HCT116 (cell line): Measurements from ENCODE around the gene RADIL.

Source experiments
- EZH2 ChIP-seq: fragments of 200-600 bp; sonication (generic); IDR thresholded peaks from 2 replicates; pipeline ENCODE4 v1.6.1; 2017; ENCODE audit warnings: antibody characterized with exemption, mixed run types
- JUND ChIP-seq: IDR thresholded peaks from 2 replicates; pipeline ENCODE4 v1.6.1; 2012
- POLR2A ChIP-seq: IDR thresholded peaks from 2 replicates; pipeline ENCODE4 v1.7.0; 2011; ENCODE audit warnings: borderline replicate concordance; ENCODE audit not compliant: insufficient read depth, insufficient read length; ENCODE audit errors: extremely low read depth
- SRF ChIP-seq: IDR thresholded peaks from 2 replicates; pipeline ENCODE4 v1.6.1; 2012; ENCODE audit warnings: low read depth
- ZNF274 ChIP-seq: fragments of 200-500 bp; sonication (Bioruptor generic); IDR thresholded peaks from 2 replicates; pipeline ENCODE4 v1.6.1; 2014; ENCODE audit warnings: mild to moderate bottlenecking, low read depth, low read length, inconsistent platforms
- TF ChIP-seq, protein P1 (sequence below), 3 experiments: fragments of 200-600 bp in 1 of 3; sonication (generic) in 1 of 3; IDR thresholded peaks in 2 of 3; conservative IDR thresholded peaks in 1 of 3; 2 replicates each; pipeline ENCODE4 v1.5.1; 2012 to 2017; ENCODE audit warnings: low read depth in 2 of 3, low read length in 2 of 3, antibody characterized with exemption in 1 of 3, borderline replicate concordance in 1 of 3, control low read depth in 1 of 3, mild to moderate bottlenecking in 1 of 3, mixed read lengths in 1 of 3, mixed run types in 1 of 3, moderate library complexity in 1 of 3; ENCODE audit not compliant: insufficient read depth in 1 of 3

DNA sequence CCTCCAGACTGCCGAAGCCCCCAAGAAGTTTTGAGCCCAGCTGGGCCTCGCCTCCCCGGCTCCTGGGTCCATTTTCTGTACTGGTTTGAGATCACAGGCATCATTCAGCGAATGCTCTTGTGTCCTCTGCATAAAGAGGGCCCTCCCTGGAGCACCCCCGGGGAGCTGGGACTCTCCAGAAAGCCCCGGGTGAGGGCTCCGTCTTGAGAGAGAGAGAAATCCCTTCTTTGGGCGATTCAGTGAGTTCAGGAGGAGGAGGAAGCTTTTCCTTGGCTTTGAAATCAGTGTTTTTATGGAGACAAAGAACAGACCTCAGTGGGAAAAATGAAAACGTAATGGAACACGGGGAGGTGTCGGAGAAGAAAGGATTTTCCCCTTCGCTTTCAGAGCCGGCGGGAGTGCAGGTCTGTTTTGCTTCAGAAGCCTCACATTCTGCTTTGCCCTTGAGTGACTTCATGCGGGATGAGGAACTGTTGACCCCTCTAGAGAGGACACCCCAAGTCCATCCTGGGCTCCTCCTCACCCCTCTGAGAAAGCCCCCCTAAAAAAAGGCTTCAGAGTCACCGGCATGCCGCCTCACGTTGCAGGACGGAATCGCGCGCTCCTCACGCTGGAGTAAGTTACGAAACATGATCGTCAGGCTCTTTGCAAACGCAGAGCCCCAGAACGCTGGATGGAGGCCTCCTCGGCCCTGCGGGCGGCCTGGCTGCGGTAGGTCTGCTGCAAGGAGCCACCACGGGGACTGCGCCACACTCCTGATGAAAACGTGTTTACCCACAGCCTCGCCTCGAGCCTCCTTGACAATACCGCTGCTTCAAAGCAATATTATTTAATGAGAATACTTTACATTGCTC is 116.6 kb downstream of the RADIL start:
- TF ChIP-seq ZNF274 (no peak), POLR2A (no peak), EZH2 (no peak), SRF (no peak), JUND (no peak)
- TF ChIP-seq, protein P1, sequence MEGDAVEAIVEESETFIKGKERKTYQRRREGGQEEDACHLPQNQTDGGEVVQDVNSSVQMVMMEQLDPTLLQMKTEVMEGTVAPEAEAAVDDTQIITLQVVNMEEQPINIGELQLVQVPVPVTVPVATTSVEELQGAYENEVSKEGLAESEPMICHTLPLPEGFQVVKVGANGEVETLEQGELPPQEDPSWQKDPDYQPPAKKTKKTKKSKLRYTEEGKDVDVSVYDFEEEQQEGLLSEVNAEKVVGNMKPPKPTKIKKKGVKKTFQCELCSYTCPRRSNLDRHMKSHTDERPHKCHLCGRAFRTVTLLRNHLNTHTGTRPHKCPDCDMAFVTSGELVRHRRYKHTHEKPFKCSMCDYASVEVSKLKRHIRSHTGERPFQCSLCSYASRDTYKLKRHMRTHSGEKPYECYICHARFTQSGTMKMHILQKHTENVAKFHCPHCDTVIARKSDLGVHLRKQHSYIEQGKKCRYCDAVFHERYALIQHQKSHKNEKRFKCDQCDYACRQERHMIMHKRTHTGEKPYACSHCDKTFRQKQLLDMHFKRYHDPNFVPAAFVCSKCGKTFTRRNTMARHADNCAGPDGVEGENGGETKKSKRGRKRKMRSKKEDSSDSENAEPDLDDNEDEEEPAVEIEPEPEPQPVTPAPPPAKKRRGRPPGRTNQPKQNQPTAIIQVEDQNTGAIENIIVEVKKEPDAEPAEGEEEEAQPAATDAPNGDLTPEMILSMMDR (IDR thresholded peaks at IDR 0.05 in 2 of 3, conservative IDR thresholded peaks at IDR 0.05 in 1 of 3; ENCODE audit: borderline replicate concordance in 1 of 3, insufficient read depth in 1 of 3, low read depth in 2 of 3, low read length in 2 of 3) = no peak
